ENCODE data around the gene LFNG. TPM values are rescaled to one million over a fixed set of nuclear protein-coding genes. Genes with fewer than 3 reads are reported as not detected.
"Not testable (repeated sequence)": the region's sequence is repeated elsewhere in the genome, so short reads cannot be mapped to it uniquely, and the experiment has no call there.

LFNG gene
- total and polyA plus RNA-seq, 2 experiments from 2014 or later = 0.45 to 1.3 TPM

DNA sequence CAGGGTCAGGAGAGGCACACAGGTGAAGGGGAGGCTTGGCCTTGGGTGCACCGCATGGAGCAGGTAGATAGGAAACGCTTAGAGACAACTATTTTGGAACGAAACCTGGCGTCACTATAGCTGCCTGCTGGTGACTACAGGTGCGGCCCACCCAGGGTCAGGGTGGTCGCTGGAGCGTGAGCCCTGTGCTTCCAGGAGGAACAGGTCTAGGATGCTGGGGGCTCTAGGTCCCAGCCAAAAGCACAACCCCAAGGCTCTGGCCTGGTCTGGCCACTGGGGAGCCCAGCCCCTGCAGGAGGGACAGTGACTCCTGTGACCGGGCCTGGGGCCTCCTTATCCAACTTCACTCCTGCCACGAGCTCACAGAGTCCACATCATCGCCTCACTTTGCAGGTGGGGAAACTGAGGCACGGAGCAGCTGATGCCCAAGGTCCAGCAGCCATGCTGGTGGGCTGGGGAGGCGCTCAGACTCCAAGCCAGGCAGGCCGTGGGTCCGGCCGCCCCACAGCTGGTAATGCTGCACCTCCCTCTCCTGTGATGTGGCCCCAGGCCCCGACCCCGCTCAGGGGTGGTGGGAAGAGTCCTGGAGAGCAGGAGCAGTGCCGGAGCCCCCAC is 9.0 kb downstream of the LFNG start:
- Histone ChIP-seq H3K27ac (no peak overlapping the region), H3K27me3 (no peaks in the 10 kb centered on the region), H3K4me3 (no peak overlapping the region), H3K36me3 (no peaks in the 10 kb centered on the region), H3K9me3 (ENCODE audit: low read depth) (no peaks in the 10 kb centered on the region), H3K4me1 (ENCODE audit: low read depth) (peaks cover 7% of the 10 kb centered on the region)
- DNase-seq (ENCODE audit: low read depth in 1 of 2, low spot score in 1 of 2) = no peak
- TF ChIP-seq, protein P1, sequence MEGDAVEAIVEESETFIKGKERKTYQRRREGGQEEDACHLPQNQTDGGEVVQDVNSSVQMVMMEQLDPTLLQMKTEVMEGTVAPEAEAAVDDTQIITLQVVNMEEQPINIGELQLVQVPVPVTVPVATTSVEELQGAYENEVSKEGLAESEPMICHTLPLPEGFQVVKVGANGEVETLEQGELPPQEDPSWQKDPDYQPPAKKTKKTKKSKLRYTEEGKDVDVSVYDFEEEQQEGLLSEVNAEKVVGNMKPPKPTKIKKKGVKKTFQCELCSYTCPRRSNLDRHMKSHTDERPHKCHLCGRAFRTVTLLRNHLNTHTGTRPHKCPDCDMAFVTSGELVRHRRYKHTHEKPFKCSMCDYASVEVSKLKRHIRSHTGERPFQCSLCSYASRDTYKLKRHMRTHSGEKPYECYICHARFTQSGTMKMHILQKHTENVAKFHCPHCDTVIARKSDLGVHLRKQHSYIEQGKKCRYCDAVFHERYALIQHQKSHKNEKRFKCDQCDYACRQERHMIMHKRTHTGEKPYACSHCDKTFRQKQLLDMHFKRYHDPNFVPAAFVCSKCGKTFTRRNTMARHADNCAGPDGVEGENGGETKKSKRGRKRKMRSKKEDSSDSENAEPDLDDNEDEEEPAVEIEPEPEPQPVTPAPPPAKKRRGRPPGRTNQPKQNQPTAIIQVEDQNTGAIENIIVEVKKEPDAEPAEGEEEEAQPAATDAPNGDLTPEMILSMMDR (IDR thresholded peaks at IDR 0.05; ENCODE audit: low read depth, low read length) = no peak

DNA sequence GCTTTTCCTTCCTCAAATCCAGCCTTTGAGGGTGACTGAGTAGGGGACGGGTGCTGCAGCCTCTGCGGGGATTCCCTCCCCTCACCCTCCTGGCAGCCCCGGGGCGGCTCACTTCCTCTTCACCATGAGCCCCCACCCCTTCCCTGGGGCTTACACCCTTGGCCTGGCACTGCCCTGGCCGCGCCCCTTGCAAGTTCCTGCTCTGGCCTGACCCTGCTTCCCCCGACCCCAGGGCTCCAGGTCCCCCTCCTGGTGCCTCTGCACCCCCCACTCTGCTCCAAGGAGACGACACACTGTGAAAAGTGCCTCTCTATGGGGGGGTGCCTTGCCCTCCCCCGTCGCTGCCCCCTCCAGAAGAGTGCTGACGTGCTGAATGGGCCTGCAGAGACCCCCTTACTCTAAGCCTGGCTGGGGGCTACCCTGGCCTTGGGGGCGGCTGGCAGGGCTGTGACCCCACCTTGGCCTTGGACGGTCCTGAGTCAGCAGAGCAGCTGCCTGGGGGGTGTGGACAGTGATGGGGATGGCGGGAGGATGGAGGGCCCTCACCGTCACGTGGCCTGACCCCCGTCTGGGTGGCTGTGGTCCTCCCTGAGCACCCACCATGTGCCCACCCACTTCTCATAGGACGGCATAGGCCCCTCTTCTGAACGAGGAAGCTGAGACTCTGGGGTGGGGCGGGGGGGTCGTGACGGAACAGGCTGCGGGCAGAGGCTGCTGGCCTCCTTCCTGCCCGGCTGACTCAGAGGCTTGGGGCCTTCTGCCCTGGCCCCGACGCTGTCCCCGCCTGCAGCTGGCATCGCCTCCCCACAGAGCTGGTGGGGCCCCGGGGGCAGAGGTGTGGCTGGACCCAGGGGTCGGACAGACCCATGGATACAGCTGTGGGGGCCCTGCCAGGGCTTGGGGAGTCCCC is 9.8 kb downstream of the LFNG start:
- Histone ChIP-seq H3K27ac (no peak overlapping the region), H3K9me3 (ENCODE audit: low read depth) (no peaks in the 10 kb centered on the region)
- TF ChIP-seq, protein P1 (IDR thresholded peaks at IDR 0.05; ENCODE audit: low read depth, low read length) = no peak

DNA sequence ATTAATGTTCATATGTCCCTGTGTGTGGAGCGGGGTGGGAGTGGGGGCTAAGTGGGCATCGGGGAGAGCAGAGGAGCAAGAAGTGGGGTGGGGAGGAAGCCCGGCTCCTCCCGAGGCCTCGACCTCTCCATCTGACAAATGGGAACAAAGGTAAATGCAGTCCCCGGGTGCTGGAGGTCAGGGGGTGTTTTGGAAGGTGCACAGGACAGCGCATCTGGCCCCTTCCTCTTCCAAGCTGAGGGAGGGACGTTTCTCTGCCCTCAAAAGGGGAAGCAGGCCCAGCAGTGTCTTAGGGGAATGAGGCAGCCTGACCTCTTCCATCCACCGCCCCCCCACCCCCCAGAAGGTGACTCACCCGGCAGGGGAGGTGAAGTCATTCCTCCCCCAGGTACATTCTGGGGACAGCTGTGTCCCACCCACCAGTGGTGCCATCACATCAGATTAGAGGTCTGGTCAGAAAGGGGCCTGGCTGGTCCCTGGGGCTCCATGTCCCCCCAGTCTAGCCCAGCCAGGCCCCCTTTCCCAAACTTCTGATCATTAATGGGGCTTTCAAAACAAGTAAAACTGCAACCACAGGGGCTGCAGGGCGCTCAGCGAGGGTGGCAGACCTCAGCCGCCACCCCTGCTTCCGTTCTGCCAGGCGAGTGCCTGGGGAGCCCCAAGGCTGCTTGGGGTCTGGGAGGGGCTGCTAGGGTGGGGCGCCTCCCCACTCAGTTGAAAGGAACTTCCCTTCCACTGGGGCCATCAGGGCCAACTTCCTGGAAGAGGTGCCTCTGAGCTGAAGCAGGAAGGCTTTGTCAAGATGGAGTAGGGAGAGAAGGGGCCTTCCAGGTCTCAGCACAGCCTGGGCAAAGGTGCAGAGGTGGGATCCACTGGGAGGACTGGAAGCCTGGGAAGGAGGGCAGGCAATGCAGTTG is 10.8 kb downstream of the LFNG start:
- H3K4me1 ChIP-seq (ENCODE audit: low read depth) = peaks cover 7% of the 10 kb centered on the region

More for the DNA sequence above, 9.8 kb downstream of the LFNG start:
- no peaks in the 10 kb centered on the region for H3K27me3 ChIP-seq
- peaks cover 7% of the 10 kb centered on the region for H3K4me1 ChIP-seq (ENCODE audit: low read depth)
- H3K36me3 ChIP-seq = no peaks in the 10 kb centered on the region
- peak in 1 of 2 donors; percentile 61 for DNase-seq (ENCODE audit: low read depth in 1 of 2, low spot score in 1 of 2)
- no peak overlapping the region for H3K4me3 ChIP-seq

DNA sequence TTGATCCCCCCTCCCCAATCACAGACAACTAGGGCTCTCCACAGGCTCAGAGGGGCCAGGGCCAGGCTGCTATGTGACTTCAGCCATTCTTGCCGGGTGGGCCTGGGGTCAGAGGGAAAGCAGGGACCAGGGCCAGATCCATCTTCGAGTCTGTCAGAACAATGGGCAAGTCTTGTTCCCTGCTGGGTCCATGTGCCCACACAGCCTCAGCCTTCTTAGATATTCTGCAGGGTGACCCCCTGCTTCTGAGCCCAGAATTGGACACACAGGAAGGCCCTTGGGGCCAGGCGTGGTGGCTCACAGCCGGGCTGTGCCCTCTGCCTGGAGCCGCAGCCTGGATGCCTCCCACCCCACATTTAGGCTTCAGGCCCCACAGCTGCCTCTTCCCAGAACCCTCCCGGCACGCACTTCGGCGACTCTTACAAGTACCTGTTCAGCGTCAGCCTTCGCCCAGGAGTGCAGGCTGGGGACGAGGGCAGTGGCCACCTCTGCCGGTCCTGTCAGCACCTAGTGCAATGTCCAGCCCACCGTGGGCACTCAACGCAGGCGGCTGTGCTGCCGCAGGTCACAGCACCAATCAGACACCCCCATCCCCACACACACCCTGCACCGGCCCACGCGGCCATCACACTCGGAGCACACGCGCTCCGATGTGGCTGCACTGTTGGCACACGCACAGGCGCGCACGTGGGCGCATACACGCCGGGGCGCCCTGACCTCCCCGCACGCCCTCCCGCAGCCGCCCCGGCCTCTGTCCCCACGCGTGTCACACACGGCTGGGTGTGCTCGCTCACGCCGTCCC is 11.6 kb downstream of the LFNG start:
- not testable (repeated sequence) for H3K9me3 ChIP-seq (ENCODE audit: low read depth); H3K4me1 ChIP-seq (ENCODE audit: low read depth); H3K27me3 ChIP-seq; H3K36me3 ChIP-seq; H3K4me3 ChIP-seq
- peak in 1 of 2 donors; percentile 54 for DNase-seq (ENCODE audit: low read depth in 1 of 2, low spot score in 1 of 2)
- peak overlapping the region; percentile 65 for H3K27ac ChIP-seq

More for the DNA sequence above, 10.8 kb downstream of the LFNG start:
- Histone ChIP-seq H3K27me3 (no peaks in the 10 kb centered on the region), H3K27ac (no peak overlapping the region), H3K4me3 (no peak overlapping the region), H3K36me3 (no peaks in the 10 kb centered on the region), H3K9me3 (ENCODE audit: low read depth) (no peaks in the 10 kb centered on the region)
- no peak for DNase-seq (ENCODE audit: low read depth in 1 of 2, low spot score in 1 of 2)
- TF ChIP-seq, protein P1 (IDR thresholded peaks at IDR 0.05; ENCODE audit: low read depth, low read length) = no peak

DNA sequence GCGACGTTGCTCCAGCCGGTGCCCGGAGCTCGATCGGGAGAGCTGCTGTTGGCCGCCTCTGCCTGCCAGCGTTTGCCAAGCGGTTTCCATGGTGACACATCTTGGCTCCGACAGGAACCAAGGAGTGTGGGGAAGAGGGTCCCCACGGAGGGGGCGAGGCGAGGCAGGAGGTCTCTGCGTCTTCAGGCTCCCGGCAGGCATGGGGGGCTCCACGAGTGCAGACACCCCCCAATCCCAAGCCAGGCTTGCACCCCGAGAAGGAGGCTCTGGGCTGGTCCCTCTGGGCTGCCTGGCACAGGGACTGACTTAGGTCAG is 12.2 kb downstream of the LFNG start:
- not testable (repeated sequence) for H3K4me3 ChIP-seq; H3K27ac ChIP-seq; H3K4me1 ChIP-seq (ENCODE audit: low read depth); H3K27me3 ChIP-seq; H3K36me3 ChIP-seq; H3K9me3 ChIP-seq (ENCODE audit: low read depth); DNase-seq (ENCODE audit: low read depth in 1 of 2, low spot score in 1 of 2)

DNA sequence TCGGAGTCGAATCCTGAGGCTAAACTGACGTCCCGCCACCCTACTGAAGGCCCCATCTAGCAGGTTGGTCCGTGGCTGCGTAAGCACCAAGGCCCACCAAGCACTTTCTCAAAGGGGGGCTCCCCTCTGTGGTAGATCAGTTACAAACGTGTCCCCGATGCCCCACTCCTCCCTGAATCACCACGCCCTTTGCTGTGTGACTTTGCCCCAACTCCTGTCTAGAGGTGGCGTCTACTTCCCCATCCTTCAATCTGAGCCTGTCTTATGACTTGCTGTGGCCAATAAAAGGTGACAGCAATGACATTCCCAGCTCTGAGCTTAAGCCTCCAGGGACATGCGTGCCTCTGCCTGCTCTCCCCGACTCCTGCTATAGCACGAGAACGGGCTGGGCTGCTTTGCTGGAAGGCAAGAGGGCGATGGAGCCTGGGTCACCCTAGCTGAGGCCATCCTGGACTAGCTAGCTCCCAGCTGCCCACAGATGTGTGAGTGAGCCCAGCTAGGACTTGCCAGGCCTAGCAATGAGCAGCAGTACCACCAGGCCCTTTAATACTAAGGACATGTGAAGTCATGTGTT is 12.7 kb downstream of the LFNG start:
- not testable (repeated sequence) for H3K27ac ChIP-seq; H3K9me3 ChIP-seq (ENCODE audit: low read depth); DNase-seq (ENCODE audit: low read depth in 1 of 2, low spot score in 1 of 2); H3K4me1 ChIP-seq (ENCODE audit: low read depth); H3K27me3 ChIP-seq; H3K36me3 ChIP-seq; H3K4me3 ChIP-seq

DNA sequence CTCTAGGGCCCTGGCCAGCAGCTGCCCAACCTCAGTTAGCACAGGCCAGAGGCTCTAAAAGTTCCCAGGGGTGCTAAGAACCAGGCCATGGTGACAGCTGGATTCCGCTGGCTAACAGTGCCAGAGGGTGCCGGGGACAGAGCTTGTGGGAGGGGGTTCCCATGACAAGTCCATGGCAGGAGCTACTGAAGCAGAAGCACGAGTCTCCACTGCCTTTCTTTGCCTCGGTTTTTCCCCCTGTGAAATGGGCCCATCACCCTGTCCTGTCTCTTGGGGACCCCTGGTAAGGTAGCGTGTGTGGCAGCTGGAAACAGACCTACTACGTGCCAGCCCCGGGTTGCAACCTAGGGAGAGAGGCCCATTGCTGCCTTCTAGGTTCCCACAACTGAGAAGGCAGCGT is 13.2 kb downstream of the LFNG start:
- not testable (repeated sequence) for H3K36me3 ChIP-seq; H3K27me3 ChIP-seq; H3K9me3 ChIP-seq (ENCODE audit: low read depth); DNase-seq (ENCODE audit: low read depth in 1 of 2, low spot score in 1 of 2); H3K27ac ChIP-seq; H3K4me3 ChIP-seq; H3K4me1 ChIP-seq (ENCODE audit: low read depth)

DNA sequence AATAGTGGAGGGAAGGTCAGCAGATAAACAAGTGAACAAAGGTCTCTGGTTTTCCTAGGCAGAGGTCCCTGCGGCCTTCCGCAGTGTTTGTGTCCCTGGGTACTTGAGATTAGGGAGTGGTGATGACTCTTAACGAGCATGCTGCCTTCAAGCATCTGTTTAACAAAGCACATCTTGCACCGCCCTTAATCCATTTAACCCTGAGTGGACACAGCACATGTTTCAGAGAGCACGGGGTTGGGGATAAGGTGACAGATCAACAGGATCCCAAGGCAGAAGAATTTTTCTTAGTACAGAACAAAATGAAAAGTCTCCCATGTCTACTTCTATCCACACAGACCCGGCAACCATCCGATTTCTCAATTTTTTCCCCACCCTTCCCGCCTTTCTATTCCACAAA is 14.0 kb downstream of the LFNG start:
- not testable (repeated sequence) for H3K27me3 ChIP-seq; H3K4me3 ChIP-seq; H3K9me3 ChIP-seq (ENCODE audit: low read depth); DNase-seq (ENCODE audit: low read depth in 1 of 2, low spot score in 1 of 2); H3K27ac ChIP-seq; H3K36me3 ChIP-seq; H3K4me1 ChIP-seq (ENCODE audit: low read depth)

DNA sequence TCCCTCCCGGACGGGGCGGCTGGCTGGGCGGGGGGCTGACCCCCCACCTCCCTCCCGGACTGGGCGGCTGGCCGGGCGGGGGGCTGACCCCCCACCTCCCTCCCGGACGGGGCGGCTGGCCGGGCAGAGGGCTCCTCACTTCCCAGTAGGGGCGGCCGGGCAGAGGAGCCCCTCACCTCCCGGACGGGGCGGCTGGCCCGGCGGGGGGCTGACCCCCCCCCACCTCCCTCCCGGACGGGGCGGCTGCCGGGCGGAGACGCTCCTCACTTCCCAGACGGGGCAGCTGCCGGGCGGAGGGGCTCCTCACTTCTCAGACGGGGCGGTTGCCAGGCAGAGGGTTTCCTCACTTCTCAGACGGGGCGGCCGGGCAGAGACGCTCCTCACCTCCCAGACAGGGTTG is 14.6 kb downstream of the LFNG start:
- peaks cover 13% of the 10 kb centered on the region for H3K36me3 ChIP-seq
- not testable (repeated sequence) for H3K9me3 ChIP-seq (ENCODE audit: low read depth); H3K27ac ChIP-seq; H3K27me3 ChIP-seq; H3K4me1 ChIP-seq (ENCODE audit: low read depth); H3K4me3 ChIP-seq; DNase-seq (ENCODE audit: low read depth in 1 of 2, low spot score in 1 of 2)
